ENCODE data around the gene FAM13A. TPM values are rescaled to one million over a fixed set of nuclear protein-coding genes. Genes with fewer than 3 reads are reported as not detected.

Gene FAM13A
- total and polyA plus RNA-seq, 2 of the 8 experiments (the other 6 are each of a cell fraction or from before 2014, with no cell fraction given) = 7.1 to 16.5 TPM

DNA sequence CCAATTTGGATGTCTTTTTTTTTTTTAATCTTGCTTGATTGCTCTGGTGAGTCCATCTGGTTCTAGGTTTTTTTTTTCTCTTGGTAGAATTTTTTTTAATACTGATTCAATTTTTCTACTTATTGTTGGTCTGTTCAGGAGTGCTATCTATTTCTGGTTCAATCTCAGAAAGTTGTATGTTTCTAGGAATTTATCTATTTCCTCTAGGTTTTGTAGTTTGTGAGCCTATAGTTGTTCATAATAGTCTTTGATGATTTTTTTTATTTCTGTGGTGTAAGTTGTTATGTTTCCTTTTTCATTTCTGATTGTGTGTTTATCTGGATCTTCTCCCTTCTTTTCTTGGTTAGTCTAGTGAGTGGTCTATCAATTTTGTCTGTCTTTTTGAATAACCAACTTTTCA, 129.6 kb downstream of the FAM13A start:
- FAIRE-seq = no peak
- CTCF ChIA-PET (ENCODE audit: partially characterized antibody) = no interaction called here
- Histone ChIP-seq H3K4me1 (replicated peaks in 1 of 4; ENCODE audit: control insufficient read depth in 3 of 4, insufficient read depth in 4 of 4, low read length in 3 of 4) (no peaks in the 10 kb centered on the region), H3K14ac (ENCODE audit: insufficient read length) (no peak overlapping the region), H2BK15ac (ENCODE audit: low read length) (no peak overlapping the region), H2BK12ac (ENCODE audit: low read depth, low read length) (no peak overlapping the region), H4K91ac (replicated peaks; ENCODE audit: insufficient read length, low read length) (no peak overlapping the region), H3K79me2 (ENCODE audit: control insufficient read depth in 1 of 2, insufficient read depth in 2 of 2, low read length in 2 of 2) (no peaks in the 10 kb centered on the region), H2BK120ac (replicated peaks; ENCODE audit: low read depth, low read length) (no peak overlapping the region), H2BK20ac (ENCODE audit: low read length) (no peak overlapping the region), H3K36me3 (ENCODE audit: control insufficient read depth in 2 of 4, insufficient read depth in 4 of 4, low read length in 3 of 4) (no peaks in the 10 kb centered on the region), H3K9ac (replicated peaks in 1 of 4; ENCODE audit: extremely low read depth in 1 of 4, low read depth in 3 of 4, low read length in 3 of 4) (no peak overlapping the region), H2AK5ac (ENCODE audit: low read depth, low read length) (no peak overlapping the region), H2AFZ (ENCODE audit: low read length) (no peak overlapping the region), H3K27me3 (replicated peaks in 1 of 4; ENCODE audit: control insufficient read depth in 3 of 4, extremely low read depth in 1 of 4, insufficient read depth in 3 of 4, low read length in 3 of 4) (no peaks in the 10 kb centered on the region), H3K27ac (ENCODE audit: low read depth, low read length) (no peak overlapping the region), H3K4me2 (ENCODE audit: insufficient read depth in 1 of 2, low read depth in 2 of 2, low read length in 2 of 2) (no peak overlapping the region), H3K4me3 (ENCODE audit: extremely low read depth in 1 of 4, insufficient read depth in 2 of 4, low read depth in 3 of 4, low read length in 4 of 4) (no peak overlapping the region), H3K4ac (replicated peaks; ENCODE audit: insufficient read length, low read depth, low read length) (no peak overlapping the region), H3K23ac (ENCODE audit: insufficient read length) (no peak overlapping the region), H3K18ac (ENCODE audit: extremely low read depth, low read length) (no peak overlapping the region), H3K56ac (replicated peaks; ENCODE audit: insufficient read length, low read depth, low read length) (no peak overlapping the region), H4K8ac (ENCODE audit: extremely low read depth, insufficient read depth, low read length) (no peak overlapping the region), H4K5ac (ENCODE audit: insufficient read length, low read depth, low read length) (no peak overlapping the region), H3K23me2 (ENCODE audit: low read depth, low read length) (no peaks in the 10 kb centered on the region), H3K9me3 (ENCODE audit: insufficient read depth in 2 of 2, low read depth in 1 of 2, low read length in 1 of 2) (peaks cover 0 to 3% of the 10 kb centered on the region in 2 experiments; a peak in 1 of 4 replicates), H3K79me1 (ENCODE audit: low read depth, low read length) (no peaks in the 10 kb centered on the region), H4K20me1 (replicated peaks in 1 of 2; ENCODE audit: control insufficient read depth in 1 of 2, insufficient read depth in 2 of 2, low read length in 2 of 2) (no peaks in the 10 kb centered on the region), H2BK5ac (ENCODE audit: low read depth, low read length) (no peak overlapping the region)
- POLR2A ChIA-PET (ENCODE audit: partially characterized antibody) = interaction anchor here (0.7 kb wide), 1 partner anchor 18 kb away, joined by 3 read pairs; no protein-coding TSS in a partner anchor
- TF ChIP-seq E2F6 (IDR thresholded peaks at IDR 0.05) (no peak), TBP (IDR thresholded peaks at IDR 0.05; ENCODE audit: low read depth, low read length) (no peak), POLR2AphosphoS5 (IDR thresholded peaks at IDR 0.05; ENCODE audit: low read depth, low read length) (no peak), HDAC2 (IDR thresholded peaks at IDR 0.05; ENCODE audit: borderline replicate concordance in 1 of 2, low read depth in 2 of 2, low read length in 2 of 2) (no peak), BACH1 (IDR thresholded peaks at IDR 0.05; ENCODE audit: low read length) (no peak), RFX5 (IDR thresholded peaks at IDR 0.05; ENCODE audit: borderline replicate concordance, low read depth, low read length) (no peak)
- TF ChIP-seq, protein P1, sequence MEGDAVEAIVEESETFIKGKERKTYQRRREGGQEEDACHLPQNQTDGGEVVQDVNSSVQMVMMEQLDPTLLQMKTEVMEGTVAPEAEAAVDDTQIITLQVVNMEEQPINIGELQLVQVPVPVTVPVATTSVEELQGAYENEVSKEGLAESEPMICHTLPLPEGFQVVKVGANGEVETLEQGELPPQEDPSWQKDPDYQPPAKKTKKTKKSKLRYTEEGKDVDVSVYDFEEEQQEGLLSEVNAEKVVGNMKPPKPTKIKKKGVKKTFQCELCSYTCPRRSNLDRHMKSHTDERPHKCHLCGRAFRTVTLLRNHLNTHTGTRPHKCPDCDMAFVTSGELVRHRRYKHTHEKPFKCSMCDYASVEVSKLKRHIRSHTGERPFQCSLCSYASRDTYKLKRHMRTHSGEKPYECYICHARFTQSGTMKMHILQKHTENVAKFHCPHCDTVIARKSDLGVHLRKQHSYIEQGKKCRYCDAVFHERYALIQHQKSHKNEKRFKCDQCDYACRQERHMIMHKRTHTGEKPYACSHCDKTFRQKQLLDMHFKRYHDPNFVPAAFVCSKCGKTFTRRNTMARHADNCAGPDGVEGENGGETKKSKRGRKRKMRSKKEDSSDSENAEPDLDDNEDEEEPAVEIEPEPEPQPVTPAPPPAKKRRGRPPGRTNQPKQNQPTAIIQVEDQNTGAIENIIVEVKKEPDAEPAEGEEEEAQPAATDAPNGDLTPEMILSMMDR (IDR thresholded peaks at IDR 0.05; ENCODE audit: control extremely low read depth in 1 of 3, insufficient read depth in 1 of 3, low read depth in 1 of 3, low read length in 3 of 3) = no peak
- no peak for DNase-seq (ENCODE audit: low read depth in 1 of 2, low spot score in 2 of 2)

Data from H1 (cell line).